HepG2 (cell line): ENCODE results near the gene IGF2BP1. TPM values are rescaled to one million over a fixed set of nuclear protein-coding genes. Genes with fewer than 3 reads are reported as not detected.

ENCODE experiments used
- ELF3 ChIP-seq: IDR thresholded peaks from 2 replicates; pipeline ENCODE4 v1.6.1; 2016; ENCODE audit warnings: missing genetic modification reagents, missing compliant biosample characterization
- ETV6 ChIP-seq: sonication (generic); formaldehyde crosslinking; conservative IDR thresholded peaks from 2 replicates; pipeline ENCODE4 v1.4.0; 2020; ENCODE audit warnings: missing genetic modification reagents
- HMG20A ChIP-seq: IDR thresholded peaks from 2 replicates; pipeline ENCODE4 v1.6.1; 2016; ENCODE audit warnings: borderline replicate concordance
- JARID2 ChIP-seq: sonication (generic); formaldehyde crosslinking; IDR thresholded peaks from 2 replicates; pipeline ENCODE4 v1.8.1; 2023; ENCODE audit warnings: missing genetic modification reagents, inconsistent platforms; ENCODE audit not compliant: insufficient replicate concordance
- NCOA1 ChIP-seq: sonication (generic); formaldehyde crosslinking; IDR thresholded peaks from 2 replicates; pipeline ENCODE4 v1.9.0; 2021; ENCODE audit warnings: missing genetic modification reagents
- NFKB2 ChIP-seq: sonication (generic); formaldehyde crosslinking; IDR thresholded peaks from 2 replicates; pipeline ENCODE4 v1.4.0; 2020; ENCODE audit warnings: missing genetic modification reagents, borderline replicate concordance
- ZEB1 ChIP-seq: IDR thresholded peaks from 2 replicates; pipeline ENCODE4 v1.6.1; 2012; ENCODE audit warnings: mild to moderate bottlenecking, low read depth, inconsistent platforms; ENCODE audit not compliant: insufficient replicate concordance
- ZNF235 ChIP-seq: sonication (generic); formaldehyde crosslinking; IDR thresholded peaks from 2 replicates; pipeline ENCODE4 v1.8.1; 2023; ENCODE audit warnings: mild to moderate bottlenecking, missing genetic modification reagents, borderline replicate concordance
- ZNF30 ChIP-seq: sonication (generic); formaldehyde crosslinking; IDR thresholded peaks from 2 replicates; pipeline ENCODE4 v1.5.0; 2020; ENCODE audit warnings: mild to moderate bottlenecking, missing genetic modification reagents
- ZNF724P ChIP-seq: sonication (generic); formaldehyde crosslinking; IDR thresholded peaks from 2 replicates; pipeline ENCODE4 v1.8.0; 2022; ENCODE audit warnings: missing genetic modification reagents, borderline replicate concordance
- ZNF746 ChIP-seq: sonication (generic); formaldehyde crosslinking; IDR thresholded peaks from 2 replicates; pipeline ENCODE4 v1.8.0; 2022; ENCODE audit warnings: mild to moderate bottlenecking, missing genetic modification reagents
- ZSCAN9 ChIP-seq: IDR thresholded peaks from 2 replicates; pipeline ENCODE4 v1.6.1; 2016; ENCODE audit warnings: borderline replicate concordance
- polyA plus RNA-seq, 8 experiments: library from polyadenylated mRNA; depleted of rRNA in 3 of 8; stranded (reverse) in 7 of 8; unstranded in 1 of 8; fragments of >200 nt; fragmentation: Illumina TruSeq in 4 of 8; extraction: Trizol in 4 of 8; gene quantifications; 2 replicates each; pipeline versions ENCODE4 v1.2.1 to v1.2.3, GENCODE V29; 2011 to 2016; ENCODE audit warnings: low read depth in 4 of 8, missing spikeins in 1 of 8, mixed read lengths in 1 of 8; ENCODE audit not compliant: insufficient read depth in 1 of 8
- total RNA-seq, 5 experiments: library from RNA; depleted of rRNA; stranded (reverse); fragments of >200 nt; fragmentation: Illumina TruSeq; extraction: Trizol; gene quantifications; 2 replicates each; pipeline ENCODE4 v1.2.3, GENCODE V29; 2016; ENCODE audit warnings: low read depth in 1 of 5
- TF ChIP-seq, protein P1 (sequence below): IDR thresholded peaks from 2 replicates; pipeline ENCODE4 v1.6.1; 2012; ENCODE audit warnings: low read length, improper control_type of control experiment
- TF ChIP-seq, protein P2 (sequence below): sonication (generic); formaldehyde crosslinking; IDR thresholded peaks from 2 replicates; pipeline ENCODE4 v1.5.1; 2020; ENCODE audit warnings: mild to moderate bottlenecking, missing genetic modification reagents, borderline replicate concordance
- TF ChIP-seq, protein P3 (sequence below): sonication (generic); formaldehyde crosslinking; IDR thresholded peaks from 2 replicates; pipeline ENCODE4 v1.5.1; 2020; ENCODE audit warnings: mild to moderate bottlenecking, missing genetic modification reagents, moderate library complexity
- TF ChIP-seq, protein P4 (sequence below): sonication (generic); formaldehyde crosslinking; IDR thresholded peaks from 2 replicates; pipeline ENCODE4 v1.9.0; 2022; ENCODE audit warnings: missing genetic modification reagents, mild to moderate bottlenecking, borderline replicate concordance
- TF ChIP-seq, protein P5 (sequence below): sonication (generic); formaldehyde crosslinking; IDR thresholded peaks from 2 replicates; pipeline ENCODE4 v1.5.1; 2020; ENCODE audit warnings: missing genetic modification reagents, mild to moderate bottlenecking, borderline replicate concordance

The IGF2BP1 gene
- total and polyA plus RNA-seq, 2 of the 13 experiments (the other 11 are each of a cell fraction or from before 2014, with no cell fraction given): 29.7 to 75.1 TPM

DNA sequence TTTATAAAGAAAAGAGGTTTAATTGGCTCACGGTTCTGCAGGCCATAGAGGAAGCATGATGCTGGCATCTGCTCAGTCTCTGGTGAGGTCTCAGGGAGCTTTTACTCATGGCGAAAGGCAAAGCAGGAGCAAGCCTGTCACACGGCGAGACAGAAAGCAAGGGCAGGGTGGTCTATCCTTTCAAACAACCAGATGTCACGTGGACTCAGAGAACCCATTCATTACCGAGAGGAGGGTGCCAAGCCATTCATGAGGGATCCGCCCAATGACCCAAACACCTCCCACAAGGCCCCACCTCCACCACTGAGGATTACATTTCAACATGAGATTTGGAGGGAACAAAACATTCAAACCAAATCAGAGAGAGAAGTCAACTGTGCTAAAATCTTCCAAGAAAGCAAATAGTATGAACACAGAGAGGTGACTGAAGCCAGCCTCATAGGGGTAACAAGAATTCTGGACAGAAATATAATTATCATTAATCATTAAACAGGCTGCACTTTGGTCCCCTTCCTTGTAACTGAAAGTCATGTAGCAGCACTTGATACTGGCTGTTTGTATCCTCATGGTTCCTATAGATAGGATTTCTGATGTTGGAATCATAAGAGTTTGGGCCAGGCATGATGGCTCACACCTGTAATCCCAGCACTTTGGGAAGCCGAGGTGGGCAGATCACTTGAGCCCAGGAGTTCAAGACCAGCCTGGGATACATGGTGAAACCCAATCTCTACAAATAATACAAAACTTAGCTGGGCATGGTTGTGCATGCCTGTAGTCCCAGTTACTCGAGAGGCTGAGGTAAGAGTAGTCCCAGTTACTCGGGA is 82.9 kb downstream of the IGF2BP1 start (continued):
- TF ChIP-seq, protein P1, sequence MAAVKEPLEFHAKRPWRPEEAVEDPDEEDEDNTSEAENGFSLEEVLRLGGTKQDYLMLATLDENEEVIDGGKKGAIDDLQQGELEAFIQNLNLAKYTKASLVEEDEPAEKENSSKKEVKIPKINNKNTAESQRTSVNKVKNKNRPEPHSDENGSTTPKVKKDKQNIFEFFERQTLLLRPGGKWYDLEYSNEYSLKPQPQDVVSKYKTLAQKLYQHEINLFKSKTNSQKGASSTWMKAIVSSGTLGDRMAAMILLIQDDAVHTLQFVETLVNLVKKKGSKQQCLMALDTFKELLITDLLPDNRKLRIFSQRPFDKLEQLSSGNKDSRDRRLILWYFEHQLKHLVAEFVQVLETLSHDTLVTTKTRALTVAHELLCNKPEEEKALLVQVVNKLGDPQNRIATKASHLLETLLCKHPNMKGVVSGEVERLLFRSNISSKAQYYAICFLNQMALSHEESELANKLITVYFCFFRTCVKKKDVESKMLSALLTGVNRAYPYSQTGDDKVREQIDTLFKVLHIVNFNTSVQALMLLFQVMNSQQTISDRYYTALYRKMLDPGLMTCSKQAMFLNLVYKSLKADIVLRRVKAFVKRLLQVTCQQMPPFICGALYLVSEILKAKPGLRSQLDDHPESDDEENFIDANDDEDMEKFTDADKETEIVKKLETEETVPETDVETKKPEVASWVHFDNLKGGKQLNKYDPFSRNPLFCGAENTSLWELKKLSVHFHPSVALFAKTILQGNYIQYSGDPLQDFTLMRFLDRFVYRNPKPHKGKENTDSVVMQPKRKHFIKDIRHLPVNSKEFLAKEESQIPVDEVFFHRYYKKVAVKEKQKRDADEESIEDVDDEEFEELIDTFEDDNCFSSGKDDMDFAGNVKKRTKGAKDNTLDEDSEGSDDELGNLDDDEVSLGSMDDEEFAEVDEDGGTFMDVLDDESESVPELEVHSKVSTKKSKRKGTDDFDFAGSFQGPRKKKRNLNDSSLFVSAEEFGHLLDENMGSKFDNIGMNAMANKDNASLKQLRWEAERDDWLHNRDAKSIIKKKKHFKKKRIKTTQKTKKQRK: no peak
- TF ChIP-seq, protein P2, sequence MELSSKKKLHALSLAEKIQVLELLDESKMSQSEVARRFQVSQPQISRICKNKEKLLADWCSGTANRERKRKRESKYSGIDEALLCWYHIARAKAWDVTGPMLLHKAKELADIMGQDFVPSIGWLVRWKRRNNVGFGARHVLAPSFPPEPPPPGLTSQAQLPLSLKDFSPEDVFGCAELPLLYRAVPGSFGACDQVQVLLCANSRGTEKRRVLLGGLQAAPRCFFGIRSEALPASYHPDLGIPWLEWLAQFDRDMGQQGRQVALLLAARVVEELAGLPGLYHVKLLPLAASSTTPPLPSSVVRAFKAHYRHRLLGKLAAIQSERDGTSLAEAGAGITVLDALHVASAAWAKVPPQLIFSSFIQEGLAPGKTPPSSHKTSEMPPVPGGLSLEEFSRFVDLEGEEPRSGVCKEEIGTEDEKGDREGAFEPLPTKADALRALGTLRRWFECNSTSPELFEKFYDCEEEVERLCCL: no peak
- TF ChIP-seq ELF3 (peak; percentile 56; the same call in 1 of the 2 replicates), ZNF235 (CRISPR knock-in tag) (0 out of 2 replicates have a peak, but pooled peaks have one; percentile 17), JARID2 (CRISPR knock-in tag) (no peak), ETV6 (CRISPR knock-in tag) (no peak), NCOA1 (no peak), ZNF30 (CRISPR knock-in tag) (no peak), ZSCAN9 (no peak), NFKB2 (CRISPR knock-in tag) (no peak), ZNF746 (CRISPR knock-in tag) (no peak), HMG20A (CRISPR knock-in tag) (no peak; the same call in 1 of the 2 replicates), ZNF724P (CRISPR knock-in tag) (no peak), ZEB1 (no peak)
- TF ChIP-seq, protein P3, sequence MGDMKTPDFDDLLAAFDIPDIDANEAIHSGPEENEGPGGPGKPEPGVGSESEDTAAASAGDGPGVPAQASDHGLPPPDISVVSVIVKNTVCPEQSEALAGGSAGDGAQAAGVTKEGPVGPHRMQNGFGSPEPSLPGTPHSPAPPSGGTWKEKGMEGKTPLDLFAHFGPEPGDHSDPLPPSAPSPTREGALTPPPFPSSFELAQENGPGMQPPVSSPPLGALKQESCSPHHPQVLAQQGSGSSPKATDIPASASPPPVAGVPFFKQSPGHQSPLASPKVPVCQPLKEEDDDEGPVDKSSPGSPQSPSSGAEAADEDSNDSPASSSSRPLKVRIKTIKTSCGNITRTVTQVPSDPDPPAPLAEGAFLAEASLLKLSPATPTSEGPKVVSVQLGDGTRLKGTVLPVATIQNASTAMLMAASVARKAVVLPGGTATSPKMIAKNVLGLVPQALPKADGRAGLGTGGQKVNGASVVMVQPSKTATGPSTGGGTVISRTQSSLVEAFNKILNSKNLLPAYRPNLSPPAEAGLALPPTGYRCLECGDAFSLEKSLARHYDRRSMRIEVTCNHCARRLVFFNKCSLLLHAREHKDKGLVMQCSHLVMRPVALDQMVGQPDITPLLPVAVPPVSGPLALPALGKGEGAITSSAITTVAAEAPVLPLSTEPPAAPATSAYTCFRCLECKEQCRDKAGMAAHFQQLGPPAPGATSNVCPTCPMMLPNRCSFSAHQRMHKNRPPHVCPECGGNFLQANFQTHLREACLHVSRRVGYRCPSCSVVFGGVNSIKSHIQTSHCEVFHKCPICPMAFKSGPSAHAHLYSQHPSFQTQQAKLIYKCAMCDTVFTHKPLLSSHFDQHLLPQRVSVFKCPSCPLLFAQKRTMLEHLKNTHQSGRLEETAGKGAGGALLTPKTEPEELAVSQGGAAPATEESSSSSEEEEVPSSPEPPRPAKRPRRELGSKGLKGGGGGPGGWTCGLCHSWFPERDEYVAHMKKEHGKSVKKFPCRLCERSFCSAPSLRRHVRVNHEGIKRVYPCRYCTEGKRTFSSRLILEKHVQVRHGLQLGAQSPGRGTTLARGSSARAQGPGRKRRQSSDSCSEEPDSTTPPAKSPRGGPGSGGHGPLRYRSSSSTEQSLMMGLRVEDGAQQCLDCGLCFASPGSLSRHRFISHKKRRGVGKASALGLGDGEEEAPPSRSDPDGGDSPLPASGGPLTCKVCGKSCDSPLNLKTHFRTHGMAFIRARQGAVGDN (CRISPR knock-in tag): no peak
- TF ChIP-seq, protein P4, sequence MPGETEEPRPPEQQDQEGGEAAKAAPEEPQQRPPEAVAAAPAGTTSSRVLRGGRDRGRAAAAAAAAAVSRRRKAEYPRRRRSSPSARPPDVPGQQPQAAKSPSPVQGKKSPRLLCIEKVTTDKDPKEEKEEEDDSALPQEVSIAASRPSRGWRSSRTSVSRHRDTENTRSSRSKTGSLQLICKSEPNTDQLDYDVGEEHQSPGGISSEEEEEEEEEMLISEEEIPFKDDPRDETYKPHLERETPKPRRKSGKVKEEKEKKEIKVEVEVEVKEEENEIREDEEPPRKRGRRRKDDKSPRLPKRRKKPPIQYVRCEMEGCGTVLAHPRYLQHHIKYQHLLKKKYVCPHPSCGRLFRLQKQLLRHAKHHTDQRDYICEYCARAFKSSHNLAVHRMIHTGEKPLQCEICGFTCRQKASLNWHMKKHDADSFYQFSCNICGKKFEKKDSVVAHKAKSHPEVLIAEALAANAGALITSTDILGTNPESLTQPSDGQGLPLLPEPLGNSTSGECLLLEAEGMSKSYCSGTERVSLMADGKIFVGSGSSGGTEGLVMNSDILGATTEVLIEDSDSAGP (CRISPR knock-in tag): no peak; the same call in 1 of the 2 replicates
- TF ChIP-seq, protein P5, sequence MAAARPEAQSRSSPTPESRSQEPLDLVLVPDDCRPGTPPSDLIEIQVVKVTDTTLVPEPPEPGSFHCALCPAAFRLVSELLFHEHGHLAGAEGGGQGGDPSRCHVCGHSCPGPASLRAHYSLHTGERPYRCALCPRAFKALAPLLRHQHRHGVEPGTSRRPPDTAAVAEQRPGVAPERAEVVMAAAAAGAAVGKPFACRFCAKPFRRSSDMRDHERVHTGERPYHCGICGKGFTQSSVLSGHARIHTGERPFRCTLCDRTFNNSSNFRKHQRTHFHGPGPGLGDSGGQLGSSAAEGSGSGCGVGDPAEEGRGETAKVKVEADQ (CRISPR knock-in tag): no peak
